HCT116 (cell line): Measurements from ENCODE around the gene SIX5. TPM values are rescaled to one million over a fixed set of nuclear protein-coding genes. Genes with fewer than 3 reads are reported as not detected.

Experiments used
- ATAC-seq: fragments of 200-7000 bp; cut with Tn5 transposase; 2 replicates; pipeline ENCODE4 v1.9.1; 2020; ENCODE audit warnings: mild to moderate bottlenecking, moderate library complexity
- BruUV-seq: library from RNA; stranded (reverse); fragments of 400-500 nt; replicated peaks from 2 replicates; lab custom pipeline; 2021; lab: Mats Ljungman, UMichigan
- CTCF ChIA-PET: fragments of 300-600 bp; sonication (Branson Sonifier 250); formaldehyde crosslinking; loops from one replicate; lab custom pipeline; 2021; ENCODE audit warnings: antibody characterized with exemption; lab: Charles Lee
- POLR2A ChIA-PET: fragments of 300-600, 350-600 bp; sonication (Branson Sonifier 250); formaldehyde crosslinking; loops from one replicate; lab custom pipeline; 2021; ENCODE audit warnings: antibody characterized with exemption; lab: Charles Lee
- RAD21 ChIA-PET, 2 experiments: fragments of 300-600 bp; sonication (Branson Sonifier 250); formaldehyde crosslinking; loops; one replicate each; lab custom pipeline; 2023; ENCODE audit warnings: low total read pairs in 2 of 2; ENCODE audit not compliant: uncharacterized antibody in 2 of 2, unreplicated experiment in 2 of 2, low non-redundant PET in 1 of 2; lab: Charles Lee
- DNase-seq: peaks from one replicate; pipeline ENCODE4 v3.0.0-alpha.2; 2010; ENCODE audit warnings: low read depth, low spot score
- H2AFZ ChIP-seq: fragments of 200-600 bp; shearing (Covaris generic), sonication (generic); 2 replicates; pipeline ENCODE4 v1.6.1; 2017; ENCODE audit warnings: low read depth, mixed run types, mixed read lengths, antibody characterized with exemption, low read length; ENCODE audit not compliant: poor library complexity, severe bottlenecking
- H3K27ac ChIP-seq: 2 replicates; pipeline ENCODE4 v1.5.1; 2012; ENCODE audit warnings: low read depth, low read length
- H3K27me3 ChIP-seq: fragments of 200-600 bp; sonication (generic); 2 replicates; pipeline ENCODE4 v1.6.1; 2016; ENCODE audit warnings: mixed run types, low read length, mixed read lengths; ENCODE audit not compliant: insufficient read depth
- H3K36me3 ChIP-seq, 2 experiments: fragments of 200-500 bp in 1 of 2; fragments of 200-600 bp in 1 of 2; sonication (Bioruptor generic) in 1 of 2; sonication (generic) in 1 of 2; 2 replicates each; pipeline versions ENCODE4 v1.5.1 to v1.6.1; 2014 to 2016; ENCODE audit warnings: low read length in 2 of 2, inconsistent platforms in 1 of 2, mixed read lengths in 1 of 2, mixed run types in 1 of 2; ENCODE audit not compliant: insufficient read depth in 2 of 2, control insufficient read depth in 1 of 2
- H3K4me1 ChIP-seq, 2 experiments: fragments of 200-600 bp in 1 of 2; sonication (generic) in 1 of 2; 2 replicates each; pipeline versions ENCODE4 v1.5.1 to v1.6.1; 2012 to 2017; ENCODE audit warnings: low read length in 2 of 2, inconsistent platforms in 1 of 2, mild to moderate bottlenecking in 1 of 2, mixed read lengths in 1 of 2, mixed run types in 1 of 2, moderate library complexity in 1 of 2; ENCODE audit not compliant: insufficient read depth in 2 of 2, control insufficient read depth in 1 of 2
- H3K4me2 ChIP-seq: fragments of 200-600 bp; sonication (generic); 2 replicates; pipeline ENCODE4 v1.6.1; 2017; ENCODE audit warnings: mixed run types, low read length, mixed read lengths
- H3K4me3 ChIP-seq, 2 experiments: fragments of 200-600 bp in 1 of 2; sonication (generic) in 1 of 2; replicated peaks in 1 of 2; 2 replicates each; pipeline ENCODE4 v1.5.1; 2011 to 2016; ENCODE audit warnings: low read length in 2 of 2, control low read depth in 1 of 2, low read depth in 1 of 2, mild to moderate bottlenecking in 1 of 2, mixed read lengths in 1 of 2, mixed run types in 1 of 2
- H3K79me2 ChIP-seq: fragments of 200-600 bp; sonication (generic); 2 replicates; pipeline ENCODE4 v1.6.1; 2017; ENCODE audit warnings: mild to moderate bottlenecking, mixed run types, low read length, moderate library complexity, mixed read lengths; ENCODE audit not compliant: insufficient read depth
- H3K9ac ChIP-seq: fragments of 200-600 bp; sonication (generic); 2 replicates; pipeline ENCODE4 v1.6.1; 2016; ENCODE audit warnings: low read length, mixed read lengths
- H3K9me2 ChIP-seq: fragments of 200-600 bp; sonication (generic), shearing (Covaris generic); 2 replicates; pipeline ENCODE4 v1.6.1; 2017; ENCODE audit warnings: mixed run types, mild to moderate bottlenecking, moderate library complexity; ENCODE audit not compliant: insufficient read depth
- H3K9me3 ChIP-seq, 2 experiments: fragments of 200-500 bp in 1 of 2; fragments of 200-600 bp in 1 of 2; sonication (Bioruptor generic) in 1 of 2; sonication (generic) in 1 of 2; 2 replicates each; pipeline ENCODE4 v1.6.1; 2014 to 2017; ENCODE audit warnings: low read length in 2 of 2, mixed read lengths in 2 of 2, inconsistent platforms in 1 of 2, low read depth in 1 of 2, mild to moderate bottlenecking in 1 of 2, mixed run types in 1 of 2, moderate library complexity in 1 of 2; ENCODE audit not compliant: control insufficient read depth in 1 of 2, insufficient read depth in 1 of 2
- H4K20me1 ChIP-seq: fragments of 200-600 bp; sonication (generic), shearing (Covaris generic); 2 replicates; pipeline ENCODE4 v1.6.1; 2017; ENCODE audit warnings: mixed run types, mild to moderate bottlenecking, moderate library complexity; ENCODE audit not compliant: insufficient read depth
- EZH2phosphoT487 ChIP-seq: fragments of 200-600 bp; IDR thresholded peaks from 2 replicates; pipeline ENCODE4 v1.6.1; 2018; ENCODE audit warnings: antibody characterized with exemption, borderline replicate concordance
- FOSL1 ChIP-seq: IDR thresholded peaks from 2 replicates; pipeline ENCODE4 v1.6.1; 2012; ENCODE audit warnings: low read depth
- JUND ChIP-seq: IDR thresholded peaks from 2 replicates; pipeline ENCODE4 v1.6.1; 2012
- intact Hi-C: fragments of 100-400 bp; cut with micrococcal nuclease; formaldehyde crosslinking; loops from 2 replicates; pipeline ENCODE4 v1.10.0; 2022
- total RNA-seq: library from RNA; stranded (reverse); gene quantifications from one replicate; pipeline ENCODE4 v1.2.1, GENCODE V29; 2021; ENCODE audit not compliant: unreplicated experiment
- TF ChIP-seq, protein P1 (sequence below): IDR thresholded peaks from 2 replicates; pipeline ENCODE4 v1.6.1; 2012
- TF ChIP-seq, protein P2 (sequence below): IDR thresholded peaks from 2 replicates; pipeline ENCODE4 v1.6.1; 2012; ENCODE audit warnings: low read depth

The SIX5 gene
- total RNA-seq, 1 experiment from 2014 or later = 18.3 TPM

DNA sequence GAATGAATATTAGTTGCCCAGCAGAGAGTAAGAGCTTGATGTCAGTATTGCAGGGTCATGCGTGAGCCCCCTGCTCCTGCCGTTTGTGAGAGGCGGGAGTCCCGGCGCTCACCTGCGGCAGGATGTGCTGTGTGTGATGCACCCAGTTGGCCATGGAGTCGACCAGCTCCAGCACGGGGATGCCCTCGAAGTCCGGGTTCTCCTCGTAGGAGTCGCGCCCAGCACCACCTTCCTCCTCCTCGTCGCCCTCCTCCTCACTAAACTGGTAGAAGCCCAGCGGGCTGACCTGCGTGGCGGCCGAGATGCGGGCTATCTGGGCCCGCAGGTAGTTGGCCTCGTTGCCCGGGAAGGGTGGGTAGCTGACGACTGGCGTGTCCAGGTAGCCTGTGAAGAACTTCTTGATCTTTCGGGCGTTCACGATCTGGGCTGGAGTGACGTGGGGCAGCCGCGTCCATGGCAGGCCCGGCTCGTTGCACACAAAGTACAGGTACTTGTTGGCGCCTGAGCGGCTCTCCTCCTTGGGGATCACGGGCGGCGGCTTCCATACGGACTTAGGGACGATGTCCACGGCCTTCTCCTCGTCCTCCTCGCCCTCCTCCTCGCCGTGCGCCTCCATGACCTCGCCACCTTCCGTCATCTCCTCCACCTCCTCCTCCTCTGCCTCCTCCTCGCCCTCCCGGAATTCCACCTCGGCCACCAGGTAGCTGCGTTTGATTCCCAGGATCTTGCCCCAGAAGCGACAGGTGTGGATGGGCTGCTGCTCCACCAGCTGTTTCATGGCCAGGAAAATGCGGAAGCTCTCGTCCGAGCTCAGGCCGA, 35.3 kb upstream of the SIX5 start:
- ChIA-PET CTCF (interaction anchor here (0.9 to 4.2 kb wide), 2 partner anchors 12 to 34 kb away, joined by 3 to 21 read pairs; no protein-coding TSS in a partner anchor), RAD21 (no interaction called here), POLR2A (no interaction called here)
- Histone ChIP-seq H3K4me3 (no peak overlapping the region), H3K9me3 (no peaks in the 10 kb centered on the region), H3K27me3 (no peaks in the 10 kb centered on the region), H3K9me2 (no peaks in the 10 kb centered on the region), H3K9ac (no peak overlapping the region), H3K36me3 (no peaks in the 10 kb centered on the region), H3K27ac (no peak overlapping the region), H3K4me2 (no peak overlapping the region), H4K20me1 (no peaks in the 10 kb centered on the region), H3K4me1 (peaks cover 0 to 15% of the 10 kb centered on the region in 2 experiments; a peak in 2 of 4 replicates), H2AFZ (no peak overlapping the region), H3K79me2 (no peaks in the 10 kb centered on the region)
- intact Hi-C loops = no loop called here
- DNase-seq (no peak), ATAC-seq (no peak)
- TF ChIP-seq EZH2phosphoT487 (no peak), FOSL1 (no peak), JUND (no peak)
- TF ChIP-seq, protein P1, sequence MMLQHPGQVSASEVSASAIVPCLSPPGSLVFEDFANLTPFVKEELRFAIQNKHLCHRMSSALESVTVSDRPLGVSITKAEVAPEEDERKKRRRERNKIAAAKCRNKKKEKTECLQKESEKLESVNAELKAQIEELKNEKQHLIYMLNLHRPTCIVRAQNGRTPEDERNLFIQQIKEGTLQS = no peak
- TF ChIP-seq, protein P2, sequence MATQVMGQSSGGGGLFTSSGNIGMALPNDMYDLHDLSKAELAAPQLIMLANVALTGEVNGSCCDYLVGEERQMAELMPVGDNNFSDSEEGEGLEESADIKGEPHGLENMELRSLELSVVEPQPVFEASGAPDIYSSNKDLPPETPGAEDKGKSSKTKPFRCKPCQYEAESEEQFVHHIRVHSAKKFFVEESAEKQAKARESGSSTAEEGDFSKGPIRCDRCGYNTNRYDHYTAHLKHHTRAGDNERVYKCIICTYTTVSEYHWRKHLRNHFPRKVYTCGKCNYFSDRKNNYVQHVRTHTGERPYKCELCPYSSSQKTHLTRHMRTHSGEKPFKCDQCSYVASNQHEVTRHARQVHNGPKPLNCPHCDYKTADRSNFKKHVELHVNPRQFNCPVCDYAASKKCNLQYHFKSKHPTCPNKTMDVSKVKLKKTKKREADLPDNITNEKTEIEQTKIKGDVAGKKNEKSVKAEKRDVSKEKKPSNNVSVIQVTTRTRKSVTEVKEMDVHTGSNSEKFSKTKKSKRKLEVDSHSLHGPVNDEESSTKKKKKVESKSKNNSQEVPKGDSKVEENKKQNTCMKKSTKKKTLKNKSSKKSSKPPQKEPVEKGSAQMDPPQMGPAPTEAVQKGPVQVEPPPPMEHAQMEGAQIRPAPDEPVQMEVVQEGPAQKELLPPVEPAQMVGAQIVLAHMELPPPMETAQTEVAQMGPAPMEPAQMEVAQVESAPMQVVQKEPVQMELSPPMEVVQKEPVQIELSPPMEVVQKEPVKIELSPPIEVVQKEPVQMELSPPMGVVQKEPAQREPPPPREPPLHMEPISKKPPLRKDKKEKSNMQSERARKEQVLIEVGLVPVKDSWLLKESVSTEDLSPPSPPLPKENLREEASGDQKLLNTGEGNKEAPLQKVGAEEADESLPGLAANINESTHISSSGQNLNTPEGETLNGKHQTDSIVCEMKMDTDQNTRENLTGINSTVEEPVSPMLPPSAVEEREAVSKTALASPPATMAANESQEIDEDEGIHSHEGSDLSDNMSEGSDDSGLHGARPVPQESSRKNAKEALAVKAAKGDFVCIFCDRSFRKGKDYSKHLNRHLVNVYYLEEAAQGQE = no peak
- no TSS peak for BruUV-seq
